Esophagus muscularis mucosa (tissue), 4 donors: ENCODE data around the gene CCDC150.

ENCODE experiments used
- CTCF ChIP-seq, 3 experiments: fragments of 200-600 bp in 2 of 3; fragments of 450-650 bp in 1 of 3; sonication (generic) in 2 of 3; IDR thresholded peaks; one replicate each; pipeline ENCODE4 v1.5.1; 2017 to 2019; ENCODE audit warnings: antibody characterized with exemption in 3 of 3, mild to moderate bottlenecking in 2 of 3, moderate library complexity in 1 of 3
- EP300 ChIP-seq: sonication (generic); formaldehyde crosslinking; IDR thresholded peaks from one replicate; pipeline ENCODE4 v1.6.1; 2017; ENCODE audit warnings: antibody characterized with exemption
- POLR2A ChIP-seq: fragments of 450-650 bp; IDR thresholded peaks from one replicate; pipeline ENCODE4 v1.6.1; 2017; ENCODE audit warnings: antibody characterized with exemption, moderate library complexity, mild to moderate bottlenecking, low read depth
- POLR2AphosphoS5 ChIP-seq, 2 donors: sonication (generic); formaldehyde crosslinking; IDR thresholded peaks; one replicate each; pipeline ENCODE4 v1.6.1; 2017; ENCODE audit warnings: antibody characterized with exemption in 2 of 2

GRCh38 chr2:196601430-196602306 is 37.8 kb upstream of the CCDC150 start:
- TF ChIP-seq CTCF (IDR thresholded peaks at IDR 0.05) = no peak
- TF ChIP-seq EP300 = no peak
- no peak for TF ChIP-seq POLR2A
- TF ChIP-seq POLR2AphosphoS5 (IDR thresholded peaks at IDR 0.05) = no peak
